ENCODE measurements around the gene USP48.

DNA sequence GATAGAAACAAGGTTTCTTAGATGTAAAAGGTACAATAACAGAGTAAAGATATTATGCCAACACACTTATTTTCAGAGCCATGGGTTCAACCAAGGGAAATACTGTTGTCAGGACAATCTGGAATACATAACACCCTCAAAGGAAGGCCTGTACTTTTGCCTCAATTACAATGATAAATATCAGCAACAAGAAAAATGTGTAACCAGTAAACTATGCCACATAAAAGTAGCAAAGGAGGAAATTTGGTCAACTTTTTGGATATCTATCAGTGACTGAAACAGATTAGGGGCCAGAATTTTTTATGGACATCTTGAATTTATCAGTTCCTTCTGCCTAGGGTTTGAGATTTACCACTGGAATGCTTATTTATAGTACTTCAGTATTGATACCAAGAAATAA is 89.2 kb downstream of the USP48 start:
- TF ChIP-seq, protein P1, sequence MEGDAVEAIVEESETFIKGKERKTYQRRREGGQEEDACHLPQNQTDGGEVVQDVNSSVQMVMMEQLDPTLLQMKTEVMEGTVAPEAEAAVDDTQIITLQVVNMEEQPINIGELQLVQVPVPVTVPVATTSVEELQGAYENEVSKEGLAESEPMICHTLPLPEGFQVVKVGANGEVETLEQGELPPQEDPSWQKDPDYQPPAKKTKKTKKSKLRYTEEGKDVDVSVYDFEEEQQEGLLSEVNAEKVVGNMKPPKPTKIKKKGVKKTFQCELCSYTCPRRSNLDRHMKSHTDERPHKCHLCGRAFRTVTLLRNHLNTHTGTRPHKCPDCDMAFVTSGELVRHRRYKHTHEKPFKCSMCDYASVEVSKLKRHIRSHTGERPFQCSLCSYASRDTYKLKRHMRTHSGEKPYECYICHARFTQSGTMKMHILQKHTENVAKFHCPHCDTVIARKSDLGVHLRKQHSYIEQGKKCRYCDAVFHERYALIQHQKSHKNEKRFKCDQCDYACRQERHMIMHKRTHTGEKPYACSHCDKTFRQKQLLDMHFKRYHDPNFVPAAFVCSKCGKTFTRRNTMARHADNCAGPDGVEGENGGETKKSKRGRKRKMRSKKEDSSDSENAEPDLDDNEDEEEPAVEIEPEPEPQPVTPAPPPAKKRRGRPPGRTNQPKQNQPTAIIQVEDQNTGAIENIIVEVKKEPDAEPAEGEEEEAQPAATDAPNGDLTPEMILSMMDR (tag by site-specific recombination; IDR thresholded peaks at IDR 0.05), result no peak
- TF ChIP-seq ZNF777 (tag by site-specific recombination; IDR thresholded peaks at IDR 0.05; ENCODE audit: borderline replicate concordance) (no peak), ZNF394 (tag by site-specific recombination; IDR thresholded peaks at IDR 0.05; ENCODE audit: borderline replicate concordance) (no peak), ZFP41 (tag by site-specific recombination; IDR thresholded peaks at IDR 0.05; ENCODE audit: borderline replicate concordance) (no peak), YY1 (tag by site-specific recombination; IDR thresholded peaks at IDR 0.05) (no peak), ZNF837 (tag by site-specific recombination; IDR thresholded peaks at IDR 0.05) (no peak), ZNF423 (tag by site-specific recombination; IDR thresholded peaks at IDR 0.05) (no peak), BCL11A (tag by site-specific recombination; IDR thresholded peaks at IDR 0.05; ENCODE audit: low read depth) (no peak), PRDM1 (tag by site-specific recombination; IDR thresholded peaks at IDR 0.05) (no peak), ZNF404 (tag by site-specific recombination; IDR thresholded peaks at IDR 0.05) (no peak), ZBTB8A (tag by site-specific recombination; IDR thresholded peaks at IDR 0.05) (no peak)
- TF ChIP-seq, protein P2, sequence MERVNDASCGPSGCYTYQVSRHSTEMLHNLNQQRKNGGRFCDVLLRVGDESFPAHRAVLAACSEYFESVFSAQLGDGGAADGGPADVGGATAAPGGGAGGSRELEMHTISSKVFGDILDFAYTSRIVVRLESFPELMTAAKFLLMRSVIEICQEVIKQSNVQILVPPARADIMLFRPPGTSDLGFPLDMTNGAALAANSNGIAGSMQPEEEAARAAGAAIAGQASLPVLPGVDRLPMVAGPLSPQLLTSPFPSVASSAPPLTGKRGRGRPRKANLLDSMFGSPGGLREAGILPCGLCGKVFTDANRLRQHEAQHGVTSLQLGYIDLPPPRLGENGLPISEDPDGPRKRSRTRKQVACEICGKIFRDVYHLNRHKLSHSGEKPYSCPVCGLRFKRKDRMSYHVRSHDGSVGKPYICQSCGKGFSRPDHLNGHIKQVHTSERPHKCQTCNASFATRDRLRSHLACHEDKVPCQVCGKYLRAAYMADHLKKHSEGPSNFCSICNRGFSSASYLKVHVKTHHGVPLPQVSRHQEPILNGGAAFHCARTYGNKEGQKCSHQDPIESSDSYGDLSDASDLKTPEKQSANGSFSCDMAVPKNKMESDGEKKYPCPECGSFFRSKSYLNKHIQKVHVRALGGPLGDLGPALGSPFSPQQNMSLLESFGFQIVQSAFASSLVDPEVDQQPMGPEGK (tag by site-specific recombination; IDR thresholded peaks at IDR 0.05), result no peak
- TF ChIP-seq, protein P3, sequence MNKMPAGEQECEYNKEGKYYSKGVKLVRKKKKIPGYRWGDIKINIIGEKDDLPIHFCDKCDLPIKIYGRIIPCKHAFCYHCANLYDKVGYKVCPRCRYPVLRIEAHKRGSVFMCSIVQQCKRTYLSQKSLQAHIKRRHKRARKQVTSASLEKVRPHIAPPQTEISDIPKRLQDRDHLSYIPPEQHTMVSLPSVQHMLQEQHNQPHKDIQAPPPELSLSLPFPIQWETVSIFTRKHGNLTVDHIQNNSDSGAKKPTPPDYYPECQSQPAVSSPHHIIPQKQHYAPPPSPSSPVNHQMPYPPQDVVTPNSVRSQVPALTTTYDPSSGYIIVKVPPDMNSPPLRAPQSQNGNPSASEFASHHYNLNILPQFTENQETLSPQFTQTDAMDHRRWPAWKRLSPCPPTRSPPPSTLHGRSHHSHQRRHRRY (tag by site-specific recombination; IDR thresholded peaks at IDR 0.05), result no peak
- TF ChIP-seq, protein P4, sequence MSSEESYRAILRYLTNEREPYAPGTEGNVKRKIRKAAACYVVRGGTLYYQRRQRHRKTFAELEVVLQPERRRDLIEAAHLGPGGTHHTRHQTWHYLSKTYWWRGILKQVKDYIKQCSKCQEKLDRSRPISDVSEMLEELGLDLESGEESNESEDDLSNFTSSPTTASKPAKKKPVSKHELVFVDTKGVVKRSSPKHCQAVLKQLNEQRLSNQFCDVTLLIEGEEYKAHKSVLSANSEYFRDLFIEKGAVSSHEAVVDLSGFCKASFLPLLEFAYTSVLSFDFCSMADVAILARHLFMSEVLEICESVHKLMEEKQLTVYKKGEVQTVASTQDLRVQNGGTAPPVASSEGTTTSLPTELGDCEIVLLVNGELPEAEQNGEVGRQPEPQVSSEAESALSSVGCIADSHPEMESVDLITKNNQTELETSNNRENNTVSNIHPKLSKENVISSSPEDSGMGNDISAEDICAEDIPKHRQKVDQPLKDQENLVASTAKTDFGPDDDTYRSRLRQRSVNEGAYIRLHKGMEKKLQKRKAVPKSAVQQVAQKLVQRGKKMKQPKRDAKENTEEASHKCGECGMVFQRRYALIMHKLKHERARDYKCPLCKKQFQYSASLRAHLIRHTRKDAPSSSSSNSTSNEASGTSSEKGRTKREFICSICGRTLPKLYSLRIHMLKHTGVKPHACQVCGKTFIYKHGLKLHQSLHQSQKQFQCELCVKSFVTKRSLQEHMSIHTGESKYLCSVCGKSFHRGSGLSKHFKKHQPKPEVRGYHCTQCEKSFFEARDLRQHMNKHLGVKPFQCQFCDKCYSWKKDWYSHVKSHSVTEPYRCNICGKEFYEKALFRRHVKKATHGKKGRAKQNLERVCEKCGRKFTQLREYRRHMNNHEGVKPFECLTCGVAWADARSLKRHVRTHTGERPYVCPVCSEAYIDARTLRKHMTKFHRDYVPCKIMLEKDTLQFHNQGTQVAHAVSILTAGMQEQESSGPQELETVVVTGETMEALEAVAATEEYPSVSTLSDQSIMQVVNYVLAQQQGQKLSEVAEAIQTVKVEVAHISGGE (tag by site-specific recombination; conservative IDR thresholded peaks at IDR 0.05; ENCODE audit: low read depth), result no peak
